GM06990 (cell line): ENCODE data around the gene PPP1R17.

Experiments
- DNase-seq: peaks from one replicate; pipeline ENCODE4 v3.0.0-alpha.2; 2011; ENCODE audit not compliant: insufficient read length; ENCODE audit errors: extremely low read depth
- H3K27me3 ChIP-seq: replicated peaks from 2 replicates; pipeline ENCODE4 v1.6.0; 2011; ENCODE audit warnings: low read length; ENCODE audit not compliant: control insufficient read depth, insufficient read depth
- H3K36me3 ChIP-seq: 2 replicates; pipeline ENCODE4 v1.5.1; 2011; ENCODE audit warnings: low read length; ENCODE audit not compliant: control insufficient read depth, insufficient read depth
- H3K4me3 ChIP-seq: replicated peaks from 2 replicates; pipeline ENCODE4 v1.5.1; 2011; ENCODE audit warnings: low read depth, mild to moderate bottlenecking, control low read depth, low read length
- TF ChIP-seq, protein P1 (sequence below): IDR thresholded peaks from 2 replicates; pipeline ENCODE4 v1.5.1; 2011; ENCODE audit warnings: low read length, control low read depth, mild to moderate bottlenecking, inconsistent platforms; ENCODE audit not compliant: insufficient read depth, poor library complexity, severe bottlenecking

The PPP1R17 gene

DNA sequence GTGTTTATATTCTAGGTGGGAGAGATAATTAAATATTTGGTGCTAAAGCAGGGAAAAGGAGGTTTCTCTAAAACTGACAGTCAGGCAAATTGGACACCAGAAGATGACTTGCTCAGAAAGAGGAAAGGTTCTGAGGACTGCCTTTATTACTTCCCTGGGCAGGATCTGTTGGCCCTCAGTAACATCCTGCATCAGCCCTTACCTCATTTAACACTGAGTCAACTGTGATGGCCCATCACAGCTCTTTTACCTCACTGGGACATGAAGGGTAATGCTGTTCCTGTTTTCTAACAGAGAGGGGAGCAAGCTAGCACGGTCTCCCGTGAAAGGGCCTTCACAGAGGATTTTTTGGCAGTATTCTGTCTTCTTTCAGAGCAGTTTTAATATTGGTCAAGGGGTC is 12.0 kb downstream of the PPP1R17 start:
- TF ChIP-seq, protein P1, sequence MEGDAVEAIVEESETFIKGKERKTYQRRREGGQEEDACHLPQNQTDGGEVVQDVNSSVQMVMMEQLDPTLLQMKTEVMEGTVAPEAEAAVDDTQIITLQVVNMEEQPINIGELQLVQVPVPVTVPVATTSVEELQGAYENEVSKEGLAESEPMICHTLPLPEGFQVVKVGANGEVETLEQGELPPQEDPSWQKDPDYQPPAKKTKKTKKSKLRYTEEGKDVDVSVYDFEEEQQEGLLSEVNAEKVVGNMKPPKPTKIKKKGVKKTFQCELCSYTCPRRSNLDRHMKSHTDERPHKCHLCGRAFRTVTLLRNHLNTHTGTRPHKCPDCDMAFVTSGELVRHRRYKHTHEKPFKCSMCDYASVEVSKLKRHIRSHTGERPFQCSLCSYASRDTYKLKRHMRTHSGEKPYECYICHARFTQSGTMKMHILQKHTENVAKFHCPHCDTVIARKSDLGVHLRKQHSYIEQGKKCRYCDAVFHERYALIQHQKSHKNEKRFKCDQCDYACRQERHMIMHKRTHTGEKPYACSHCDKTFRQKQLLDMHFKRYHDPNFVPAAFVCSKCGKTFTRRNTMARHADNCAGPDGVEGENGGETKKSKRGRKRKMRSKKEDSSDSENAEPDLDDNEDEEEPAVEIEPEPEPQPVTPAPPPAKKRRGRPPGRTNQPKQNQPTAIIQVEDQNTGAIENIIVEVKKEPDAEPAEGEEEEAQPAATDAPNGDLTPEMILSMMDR, result no peak
- no peaks in the 10 kb centered on the region for H3K36me3 ChIP-seq
- no peak overlapping the region for H3K4me3 ChIP-seq
- H3K27me3 ChIP-seq, result no peaks in the 10 kb centered on the region; the same call in none of the 2 replicates
- DNase-seq, result no peak

DNA sequence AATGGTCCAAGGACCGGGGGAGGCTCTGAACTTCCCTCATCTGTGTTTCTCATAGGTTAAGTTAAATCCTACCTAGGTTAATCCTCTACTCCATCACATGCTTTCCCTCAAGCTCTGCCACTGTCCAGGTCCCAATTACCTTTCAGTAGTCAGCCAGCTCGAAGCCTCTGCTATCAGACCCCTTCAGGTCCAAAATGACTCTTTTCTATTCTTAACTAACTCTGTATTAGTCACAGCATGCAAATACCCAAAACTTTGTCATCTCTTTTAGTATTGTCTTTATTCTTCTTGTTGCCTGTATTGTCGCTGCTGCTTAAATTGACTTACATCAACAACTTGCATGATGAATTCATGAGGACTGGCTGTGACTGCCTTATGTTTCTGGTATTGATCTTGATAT is 15.3 kb downstream of the PPP1R17 start:
- no peak overlapping the region for H3K4me3 ChIP-seq
- no peaks in the 10 kb centered on the region for H3K36me3 ChIP-seq
- no peak for DNase-seq
- no peaks in the 10 kb centered on the region; the same call in none of the 2 replicates for H3K27me3 ChIP-seq
- TF ChIP-seq, protein P1, result no peak

GRCh38 chr7:31705377-31705776 is 18.4 kb downstream of the PPP1R17 start:
- Histone ChIP-seq H3K36me3 (no peaks in the 10 kb centered on the region), H3K27me3 (no peaks in the 10 kb centered on the region; the same call in none of the 2 replicates), H3K4me3 (no peak overlapping the region)
- DNase-seq, result peak; percentile 30
- TF ChIP-seq, protein P1, result no peak

- Histone ChIP-seq H3K27me3 (no peaks in the 10 kb centered on the region; the same call in none of the 2 replicates), H3K4me3 (no peak overlapping the region), H3K36me3 (no peaks in the 10 kb centered on the region)
- TF ChIP-seq, protein P1, result no peak
- DNase-seq, result no peak
Observed at GRCh38 chr7:31707089-31707488, 20.1 kb downstream of the PPP1R17 start.

- DNase-seq, result no peak
- Histone ChIP-seq H3K27me3 (no peaks in the 10 kb centered on the region; the same call in 1 of the 2 replicates), H3K36me3 (no peaks in the 10 kb centered on the region), H3K4me3 (no peak overlapping the region)
- TF ChIP-seq, protein P1, result no peak
Observed at GRCh38 chr7:31710171-31710570, 23.2 kb downstream of the PPP1R17 start.

DNA sequence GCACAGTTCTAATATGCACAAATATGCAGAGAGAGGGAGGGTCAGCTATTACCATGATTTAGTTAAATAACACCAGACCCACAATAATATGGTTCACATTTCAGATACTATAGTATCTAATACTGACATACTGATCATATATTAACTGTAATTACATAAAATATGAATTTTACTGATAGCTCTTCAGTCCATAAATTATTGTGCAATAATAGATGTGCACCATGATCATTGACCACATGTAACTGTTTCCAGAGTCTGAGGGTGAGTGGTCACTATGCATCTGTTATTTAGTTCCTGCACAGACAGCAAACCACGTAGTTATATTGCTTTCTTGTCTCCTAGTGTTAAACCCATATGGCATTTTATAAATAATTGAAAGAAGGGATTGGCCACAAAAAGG is 29.3 kb downstream of the PPP1R17 start:
- Histone ChIP-seq H3K4me3 (no peak overlapping the region), H3K36me3 (no peaks in the 10 kb centered on the region)
- TF ChIP-seq, protein P1, result no peak

More for the DNA sequence above, 29.3 kb downstream of the PPP1R17 start:
- no peaks in the 10 kb centered on the region for H3K27me3 ChIP-seq
- DNase-seq, result no peak
